Measurements from ENCODE around the gene SBK2. TPM values are rescaled to one million over a fixed set of nuclear protein-coding genes. Genes with fewer than 3 reads are reported as not detected.

Gene SBK2
- total RNA-seq, 1 experiment from 2014 or later, result 5.2 TPM

- Mint-ChIP-seq H3K27me3 (ENCODE audit: low read depth) (peaks cover 3% of the 10 kb centered on the region), H3K36me3 (no peaks in the 10 kb centered on the region), H3K27ac (no peak overlapping the region), H3K4me1 (peaks cover 18% of the 10 kb centered on the region), H3K9me3 (no peaks in the 10 kb centered on the region), H3K4me3 (no peak overlapping the region)
- ATAC-seq, result no peak
- ChIA-PET CTCF (interaction anchor here (0.6 to 13.5 kb wide), 4 partner anchors 14 to 318 kb away, joined by 3 to 96 read pairs (median 3); no protein-coding TSS in a partner anchor), POLR2A (no interaction called here)
- TF ChIP-seq ZNF423 (CRISPR knock-in tag; IDR thresholded peaks at IDR 0.05), result no peak
- no peak for TF ChIP-seq ZNF219 (CRISPR knock-in tag; IDR thresholded peaks at IDR 0.05; ENCODE audit: borderline replicate concordance)
- TF ChIP-seq AR (CRISPR knock-in tag; IDR thresholded peaks at IDR 0.05), result no peak
- TF ChIP-seq SP1 (CRISPR knock-in tag; conservative IDR thresholded peaks at IDR 0.05), result no peak
- TF ChIP-seq GABPB1 (CRISPR knock-in tag; IDR thresholded peaks at IDR 0.05), result no peak
- TF ChIP-seq ZNF121 (CRISPR knock-in tag; IDR thresholded peaks at IDR 0.05), result no peak
- TF ChIP-seq IRF1 (CRISPR knock-in tag; IDR thresholded peaks at IDR 0.05), result no peak
- TF ChIP-seq HMGA2 (CRISPR knock-in tag; IDR thresholded peaks at IDR 0.05), result no peak
- no peak for TF ChIP-seq ATF2 (CRISPR knock-in tag; IDR thresholded peaks at IDR 0.05; ENCODE audit: borderline replicate concordance, low read depth)
- TF ChIP-seq ZSCAN18 (CRISPR knock-in tag; IDR thresholded peaks at IDR 0.05), result no peak
- no peak for TF ChIP-seq EMX1 (CRISPR knock-in tag; IDR thresholded peaks at IDR 0.05)
- TF ChIP-seq ZNF263 (CRISPR knock-in tag; IDR thresholded peaks at IDR 0.05; ENCODE audit: low read depth), result no peak
- no peak for TF ChIP-seq SOX15 (CRISPR knock-in tag; IDR thresholded peaks at IDR 0.05)
- no peak for TF ChIP-seq ZNF281 (CRISPR knock-in tag; IDR thresholded peaks at IDR 0.05)
- DNase-seq (ENCODE audit: low spot score), result no peak
These were observed 46.2 kb downstream of the SBK2 start for GRCh38 chr19:55490478-55491432.
